Tibial artery (tissue), 4 donors: ENCODE data around the gene TXNDC11.
A peak's percentile ranks its signal among the peaks of the same experiment; 100 is the strongest.

Experiments used
- DNase-seq, 2 donors: peaks; one replicate each; pipeline ENCODE4 v3.0.0-alpha.2; 2019
- H3K27ac ChIP-seq, 2 donors: fragments of 200-600 bp; sonication (generic) in 1 of 2; 1 replicate in 1 of 2; 2 replicates in 1 of 2; pipeline ENCODE4 v1.5.1; 2018 to 2019; ENCODE audit warnings: mild to moderate bottlenecking in 1 of 2
- H3K27me3 ChIP-seq, 2 donors: fragments of 200-600 bp; sonication (generic) in 1 of 2; one replicate each; pipeline versions ENCODE4 v1.5.1 to v1.6.0; 2016 to 2019
- H3K36me3 ChIP-seq, 3 donors: fragments of 200-600 bp; sonication (generic) in 2 of 3; one replicate each; pipeline ENCODE4 v1.5.1; 2016 to 2019; ENCODE audit warnings: mild to moderate bottlenecking in 2 of 3
- H3K4me1 ChIP-seq, 4 donors: fragments of 200-600 bp; sonication (generic) in 2 of 4; 1 replicate in 3 of 4; 2 replicates in 1 of 4; pipeline ENCODE4 v1.5.1; 2016 to 2019
- H3K4me3 ChIP-seq, 2 donors: fragments of 200-600 bp; sonication (generic) in 1 of 2; 1 replicate in 1 of 2; 2 replicates in 1 of 2; pipeline ENCODE4 v1.5.1; 2018 to 2019; ENCODE audit warnings: mild to moderate bottlenecking in 2 of 2
- H3K9me3 ChIP-seq, 3 donors: fragments of 200-600 bp; sonication (generic) in 1 of 3; one replicate each; pipeline ENCODE4 v1.5.1; 2016 to 2019
- intact Hi-C: fragments of 100-400 bp; cut with DNase I; formaldehyde crosslinking; loops from one replicate; pipeline ENCODE4 v1.15.0; 2023; ENCODE audit warnings: low total_unique reads
- TF ChIP-seq, protein P1 (sequence below), 2 experiments: fragments of 200-600 bp in 1 of 2; fragments of 450-650 bp in 1 of 2; IDR thresholded peaks; one replicate each; pipeline ENCODE4 v1.5.1; 2017 to 2019; ENCODE audit warnings: antibody characterized with exemption in 2 of 2, mild to moderate bottlenecking in 1 of 2, moderate library complexity in 1 of 2

Gene TXNDC11

DNA sequence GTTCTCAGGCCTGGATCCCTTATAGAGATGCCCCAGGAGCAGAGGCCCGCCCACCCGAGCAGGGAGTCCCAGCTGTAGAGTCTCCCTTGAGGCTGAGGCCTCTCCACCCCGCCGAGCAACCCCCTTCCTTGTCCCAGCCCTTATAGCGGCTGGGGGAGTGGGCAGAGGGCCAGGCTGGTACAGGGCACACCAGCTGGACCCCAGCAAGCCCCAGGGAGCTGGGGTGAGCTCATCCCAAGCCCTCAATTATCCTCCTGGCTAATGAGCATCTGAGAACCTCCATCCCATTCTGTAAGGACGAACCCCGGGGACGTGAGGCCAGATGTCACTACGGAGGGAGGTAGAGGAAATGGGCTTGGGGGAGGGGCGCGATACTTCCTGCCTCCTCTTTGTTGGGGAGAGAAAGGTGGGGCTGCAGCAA is 77.6 kb downstream of the TXNDC11 start:
- peaks cover 0 to 16% (median 13%) of the 10 kb centered on the region in 4 donors for H3K4me1 ChIP-seq
- H3K36me3 ChIP-seq: no peaks in the 10 kb centered on the region
- H3K4me3 ChIP-seq: no peak overlapping the region
- TF ChIP-seq, protein P1, sequence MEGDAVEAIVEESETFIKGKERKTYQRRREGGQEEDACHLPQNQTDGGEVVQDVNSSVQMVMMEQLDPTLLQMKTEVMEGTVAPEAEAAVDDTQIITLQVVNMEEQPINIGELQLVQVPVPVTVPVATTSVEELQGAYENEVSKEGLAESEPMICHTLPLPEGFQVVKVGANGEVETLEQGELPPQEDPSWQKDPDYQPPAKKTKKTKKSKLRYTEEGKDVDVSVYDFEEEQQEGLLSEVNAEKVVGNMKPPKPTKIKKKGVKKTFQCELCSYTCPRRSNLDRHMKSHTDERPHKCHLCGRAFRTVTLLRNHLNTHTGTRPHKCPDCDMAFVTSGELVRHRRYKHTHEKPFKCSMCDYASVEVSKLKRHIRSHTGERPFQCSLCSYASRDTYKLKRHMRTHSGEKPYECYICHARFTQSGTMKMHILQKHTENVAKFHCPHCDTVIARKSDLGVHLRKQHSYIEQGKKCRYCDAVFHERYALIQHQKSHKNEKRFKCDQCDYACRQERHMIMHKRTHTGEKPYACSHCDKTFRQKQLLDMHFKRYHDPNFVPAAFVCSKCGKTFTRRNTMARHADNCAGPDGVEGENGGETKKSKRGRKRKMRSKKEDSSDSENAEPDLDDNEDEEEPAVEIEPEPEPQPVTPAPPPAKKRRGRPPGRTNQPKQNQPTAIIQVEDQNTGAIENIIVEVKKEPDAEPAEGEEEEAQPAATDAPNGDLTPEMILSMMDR (IDR thresholded peaks at IDR 0.05): no peak
- H3K27ac ChIP-seq: no peak overlapping the region
- no peaks in the 10 kb centered on the region for H3K27me3 ChIP-seq
- DNase-seq: peak in 1 of 2 donors; percentile 56
- intact Hi-C loops: no loop called here
- no peaks in the 10 kb centered on the region for H3K9me3 ChIP-seq

DNA sequence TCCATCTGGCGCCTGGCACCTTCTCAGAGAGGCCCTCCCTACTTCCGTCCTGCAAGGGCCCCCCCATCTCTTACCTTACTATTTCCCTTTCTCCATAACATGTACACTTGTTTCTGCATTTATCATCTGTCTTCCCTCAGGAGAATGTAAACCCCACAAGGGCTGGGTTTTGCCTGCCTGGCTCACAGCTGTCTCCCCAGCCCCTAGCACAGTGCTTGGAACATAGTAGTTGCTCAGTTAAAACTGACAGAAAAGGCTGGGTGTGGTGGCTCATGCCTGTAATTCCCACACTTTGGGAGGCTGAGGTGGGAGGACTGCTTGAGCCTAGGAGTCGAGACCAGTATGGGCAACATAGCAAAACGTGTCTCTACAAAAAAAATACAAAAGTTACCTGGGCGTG is 80.1 kb downstream of the TXNDC11 start:
- TF ChIP-seq, protein P1 (IDR thresholded peaks at IDR 0.05): no peak
- intact Hi-C loops: no loop called here
- H3K36me3 ChIP-seq: no peaks in the 10 kb centered on the region

DNA sequence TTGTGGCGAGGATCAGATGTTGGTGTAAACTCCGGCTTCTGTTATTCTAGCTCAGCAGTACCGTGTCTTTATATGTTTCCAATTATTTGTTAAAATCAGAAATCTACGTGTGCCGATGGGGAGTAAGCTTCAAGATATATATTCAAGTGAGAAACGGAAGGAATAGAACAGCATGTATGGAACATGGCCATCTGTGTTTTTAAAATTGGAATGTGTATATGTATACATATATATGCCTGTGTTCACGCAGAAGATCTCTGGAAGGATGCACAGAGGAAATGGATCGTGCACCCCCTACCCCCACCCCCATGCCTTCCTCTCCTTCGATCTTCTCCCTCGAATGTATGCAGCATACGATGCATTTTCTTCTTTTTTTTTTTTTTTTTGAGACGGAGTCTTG is 82.1 kb downstream of the TXNDC11 start:
- no peaks in the 10 kb centered on the region for H3K27me3 ChIP-seq
- no peak overlapping the region for H3K27ac ChIP-seq
- no peaks in the 10 kb centered on the region for H3K36me3 ChIP-seq
- H3K4me1 ChIP-seq: peaks cover 0 to 18% (median 13%) of the 10 kb centered on the region in 4 donors
- no peaks in the 10 kb centered on the region for H3K9me3 ChIP-seq
- DNase-seq: no peak
- H3K4me3 ChIP-seq: no peak overlapping the region
- TF ChIP-seq, protein P1 (IDR thresholded peaks at IDR 0.05): no peak
- intact Hi-C loops: no loop called here

More for the DNA sequence above, 80.1 kb downstream of the TXNDC11 start:
- H3K4me1 ChIP-seq: peaks cover 0 to 19% (median 14%) of the 10 kb centered on the region in 4 donors
- no peak overlapping the region for H3K27ac ChIP-seq
- DNase-seq: no peak
- H3K9me3 ChIP-seq: no peaks in the 10 kb centered on the region
- H3K4me3 ChIP-seq: no peak overlapping the region
- H3K27me3 ChIP-seq: no peaks in the 10 kb centered on the region

DNA sequence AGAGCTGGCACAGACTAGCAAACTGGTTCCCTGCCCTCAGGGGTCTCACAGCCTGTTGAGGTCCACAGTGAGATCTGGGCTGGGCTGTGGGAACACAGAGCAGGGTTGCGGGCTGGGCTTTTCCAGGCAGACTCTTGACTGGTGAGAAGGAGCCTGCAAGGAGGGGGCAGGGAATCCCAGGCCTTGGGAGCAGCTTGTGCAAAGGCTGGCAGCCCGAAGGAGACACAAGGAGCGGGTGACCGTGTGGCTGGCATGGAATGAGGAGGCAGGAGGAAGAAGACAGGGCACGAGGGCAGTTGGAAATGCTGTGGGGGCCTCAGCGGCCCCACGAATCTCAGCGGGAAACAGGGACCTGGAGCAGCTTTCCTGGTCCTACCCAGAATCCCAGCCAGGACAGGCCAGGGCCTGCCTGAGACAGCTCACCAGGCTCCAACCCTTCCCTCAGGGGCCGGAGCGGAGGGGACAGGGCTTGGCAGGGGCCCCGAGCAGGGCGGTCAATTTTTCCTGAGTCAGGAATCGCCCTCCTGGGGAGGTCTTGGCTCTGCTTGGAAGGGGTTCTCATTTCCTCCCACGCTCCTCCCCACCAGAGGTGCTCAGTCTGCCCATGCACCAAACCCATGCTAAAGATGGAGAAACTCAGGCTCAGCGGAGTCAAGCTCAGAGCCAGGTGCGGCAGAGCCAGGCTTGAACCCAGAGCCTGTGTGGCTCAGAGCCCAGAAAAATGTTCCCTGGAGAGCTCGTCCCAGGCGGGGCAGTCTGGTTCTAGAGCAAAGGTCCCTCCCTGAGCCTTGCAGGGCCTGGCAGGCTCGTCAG is 83.6 kb downstream of the TXNDC11 start:
- Histone ChIP-seq H3K4me1 (peaks cover 0 to 18% (median 13%) of the 10 kb centered on the region in 4 donors), H3K4me3 (no peak overlapping the region), H3K9me3 (no peaks in the 10 kb centered on the region), H3K27me3 (no peaks in the 10 kb centered on the region), H3K27ac (peak overlapping the region; percentile 62 to 76), H3K36me3 (no peaks in the 10 kb centered on the region)
- DNase-seq: peak in 1 of 2 donors; percentile 87
- intact Hi-C loops: no loop called here
- TF ChIP-seq, protein P1 (IDR thresholded peaks at IDR 0.05): no peak

DNA sequence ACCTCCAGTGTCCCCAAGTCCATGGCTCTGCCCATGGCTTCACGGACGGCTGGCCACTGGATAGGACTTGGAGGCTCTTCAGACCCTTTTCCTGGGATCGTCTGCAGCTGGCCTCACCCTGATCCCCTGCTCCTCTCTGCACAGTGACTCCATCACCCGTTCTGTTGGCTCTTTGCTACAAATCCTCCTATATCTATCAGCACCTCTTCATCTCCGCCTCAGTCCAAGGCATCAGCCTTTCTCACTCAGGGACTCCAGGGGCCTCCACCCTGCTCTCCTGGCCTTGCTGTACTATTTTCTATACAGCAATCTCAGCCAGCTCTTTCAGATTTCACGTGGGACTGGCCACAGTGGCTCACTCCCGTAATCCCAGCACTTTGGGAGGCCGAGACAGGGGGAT is 85.1 kb downstream of the TXNDC11 start:
- TF ChIP-seq, protein P1 (IDR thresholded peaks at IDR 0.05): no peak
- no peak for DNase-seq
- Histone ChIP-seq H3K27me3 (no peaks in the 10 kb centered on the region), H3K4me1 (peaks cover 0 to 18% (median 13%) of the 10 kb centered on the region in 4 donors), H3K4me3 (no peak overlapping the region), H3K9me3 (no peaks in the 10 kb centered on the region), H3K27ac (no peak overlapping the region), H3K36me3 (no peaks in the 10 kb centered on the region)
- intact Hi-C loops: no loop called here
